ENCODE data around the gene CHRNA4. TPM values are rescaled to one million over a fixed set of nuclear protein-coding genes. Genes with fewer than 3 reads are reported as not detected.

Gene CHRNA4
- total RNA-seq, 2 experiments from 2014 or later = not detected

- no peaks in the 10 kb centered on the region for H3K36me3 Mint-ChIP-seq (ENCODE audit: low read depth)
- CTCF ChIA-PET = no interaction called here
Observed at GRCh38 chr20:63402181-63402859, 41.2 kb upstream of the CHRNA4 start.

DNA sequence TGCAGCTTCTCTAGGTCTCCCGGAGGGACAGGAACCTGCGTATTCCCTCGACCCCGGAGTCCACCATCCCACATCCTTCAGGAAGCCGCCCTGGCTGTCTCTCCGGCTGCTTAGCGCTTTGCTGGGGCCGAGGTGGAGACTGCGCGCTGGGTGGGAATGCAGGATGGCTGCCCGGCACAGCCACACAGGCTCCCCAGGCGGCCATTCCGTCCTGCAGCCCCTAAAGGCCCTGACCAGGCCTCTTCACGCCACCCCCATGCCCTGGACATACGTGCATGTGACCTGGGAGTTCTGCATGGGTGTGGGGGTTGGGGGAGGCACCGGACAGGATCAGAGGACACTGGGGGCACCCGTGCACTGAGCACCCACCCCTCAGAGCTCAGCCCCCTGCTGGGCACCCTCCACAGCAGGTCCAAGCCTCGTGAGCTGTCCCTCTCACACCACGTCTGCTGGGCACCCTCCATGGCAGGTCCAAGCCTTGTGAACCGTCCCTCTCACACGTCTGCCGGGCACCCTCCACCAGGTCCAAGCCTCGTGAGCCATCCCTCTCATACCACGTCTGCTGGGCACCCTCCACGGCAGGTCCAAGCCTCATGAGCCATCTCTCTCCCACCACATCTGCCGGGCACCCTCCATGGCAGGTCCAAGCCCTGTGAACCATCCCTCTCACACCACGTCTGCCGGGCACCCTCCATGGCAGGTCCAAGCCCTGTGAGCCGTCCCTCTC, 40.4 kb upstream of the CHRNA4 start:
- H3K4me3 Mint-ChIP-seq = no peak overlapping the region
- POLR2A ChIA-PET = no interaction called here
- CTCF ChIA-PET = no interaction called here
- H3K4me1 Mint-ChIP-seq = no peaks in the 10 kb centered on the region
- no peaks in the 10 kb centered on the region for H3K36me3 Mint-ChIP-seq (ENCODE audit: low read depth)
- no peak overlapping the region for H3K27ac Mint-ChIP-seq
- DNase-seq = no peak
- no peaks in the 10 kb centered on the region for H3K27me3 Mint-ChIP-seq
- no peaks in the 10 kb centered on the region for H3K9me3 Mint-ChIP-seq

More at GRCh38 chr20:63402181-63402859, 41.2 kb upstream of the CHRNA4 start:
- H3K4me3 Mint-ChIP-seq = no peak overlapping the region
- no peaks in the 10 kb centered on the region for H3K9me3 Mint-ChIP-seq
- no peak overlapping the region for H3K27ac Mint-ChIP-seq
- POLR2A ChIA-PET = no interaction called here
- no peaks in the 10 kb centered on the region for H3K27me3 Mint-ChIP-seq
- DNase-seq = no peak
- no peaks in the 10 kb centered on the region for H3K4me1 Mint-ChIP-seq

- Mint-ChIP-seq H3K36me3 (ENCODE audit: low read depth) (no peaks in the 10 kb centered on the region), H3K27ac (no peak overlapping the region), H3K4me3 (no peak overlapping the region), H3K27me3 (no peaks in the 10 kb centered on the region), H3K9me3 (no peaks in the 10 kb centered on the region), H3K4me1 (no peaks in the 10 kb centered on the region)
- ChIA-PET CTCF (no interaction called here), POLR2A (no interaction called here)
- no peak for DNase-seq
Observed at GRCh38 chr20:63400486-63401210, 39.5 kb upstream of the CHRNA4 start.

GRCh38 chr20:63399596-63400375, 38.6 kb upstream of the CHRNA4 start:
- Mint-ChIP-seq H3K4me3 (no peak overlapping the region), H3K27ac (no peak overlapping the region), H3K4me1 (no peaks in the 10 kb centered on the region), H3K9me3 (no peaks in the 10 kb centered on the region), H3K27me3 (no peaks in the 10 kb centered on the region), H3K36me3 (ENCODE audit: low read depth) (no peaks in the 10 kb centered on the region)
- POLR2A ChIA-PET = no interaction called here
- CTCF ChIA-PET = no interaction called here
- DNase-seq = no peak

GRCh38 chr20:63398744-63399514, 37.8 kb upstream of the CHRNA4 start:
- H3K36me3 Mint-ChIP-seq (ENCODE audit: low read depth) = no peaks in the 10 kb centered on the region
- H3K9me3 Mint-ChIP-seq = no peaks in the 10 kb centered on the region
- H3K27me3 Mint-ChIP-seq = no peaks in the 10 kb centered on the region

DNA sequence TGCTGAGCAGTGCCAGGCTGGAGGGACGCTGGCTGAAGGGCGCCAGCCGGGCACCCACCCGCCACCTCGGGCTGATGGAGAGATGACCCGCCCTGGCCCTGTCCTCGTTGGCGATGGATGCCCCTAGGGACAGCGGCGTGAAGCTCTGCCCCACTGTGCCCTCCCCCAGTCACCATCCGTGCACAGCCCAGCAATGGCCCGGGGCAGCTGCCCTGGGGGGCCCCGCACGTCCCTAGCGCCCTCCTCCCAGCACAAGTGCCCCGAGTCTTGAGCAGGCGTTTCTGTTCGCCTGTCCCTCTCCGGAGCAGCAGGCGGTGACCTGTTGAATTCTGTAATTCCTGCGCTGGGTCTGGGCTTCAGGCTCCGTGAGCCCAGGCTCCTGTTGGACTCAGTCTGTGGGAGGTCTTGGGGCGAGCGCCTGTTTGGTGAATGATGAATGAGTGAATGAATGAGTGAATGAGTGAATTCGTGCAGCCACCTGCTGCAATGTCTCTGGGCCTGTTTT, 36.8 kb upstream of the CHRNA4 start:
- no peak overlapping the region for H3K4me3 Mint-ChIP-seq
- no peak overlapping the region for H3K27ac Mint-ChIP-seq
- no peaks in the 10 kb centered on the region for H3K36me3 Mint-ChIP-seq (ENCODE audit: low read depth)

More at GRCh38 chr20:63398744-63399514, 37.8 kb upstream of the CHRNA4 start:
- ChIA-PET CTCF (no interaction called here), POLR2A (no interaction called here)
- Mint-ChIP-seq H3K27ac (no peak overlapping the region), H3K4me1 (no peaks in the 10 kb centered on the region), H3K4me3 (no peak overlapping the region)
- DNase-seq = no peak

DNA sequence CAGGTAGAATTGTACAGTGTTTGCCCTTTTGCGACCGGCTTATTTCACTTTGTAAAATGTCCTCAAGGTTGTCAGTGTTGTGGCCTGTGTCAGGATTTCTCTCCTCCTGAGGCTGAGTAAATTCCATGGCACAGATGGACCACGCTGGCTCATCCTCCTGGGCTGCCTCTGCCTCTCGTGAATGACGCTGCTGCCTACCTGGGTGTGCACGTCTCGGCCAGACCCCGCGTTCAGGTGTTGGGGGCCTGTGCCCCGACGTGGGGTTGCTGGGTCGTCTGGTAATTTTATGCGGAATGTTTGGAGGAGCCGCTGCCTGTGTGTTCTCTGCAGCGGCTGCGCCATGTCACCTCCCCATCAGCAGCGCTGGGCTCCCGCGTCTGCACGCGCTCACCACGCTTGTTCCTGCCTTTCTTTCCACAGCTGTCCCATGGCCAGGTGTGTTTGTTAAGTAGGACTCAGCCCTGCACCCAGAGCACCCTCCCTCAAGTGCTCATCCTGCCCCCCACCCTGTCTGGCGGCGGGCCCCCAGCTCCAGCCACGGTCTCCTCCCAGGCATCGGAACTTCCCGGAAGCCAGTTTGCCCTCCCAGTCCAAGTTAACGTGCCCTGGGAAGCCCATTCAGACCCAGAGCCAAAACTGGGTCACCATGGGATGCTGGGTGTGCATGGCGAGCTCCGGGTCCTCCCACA, 36.1 kb upstream of the CHRNA4 start:
- Mint-ChIP-seq H3K27me3 (no peaks in the 10 kb centered on the region), H3K36me3 (ENCODE audit: low read depth) (no peaks in the 10 kb centered on the region), H3K27ac (no peak overlapping the region), H3K4me1 (no peaks in the 10 kb centered on the region), H3K4me3 (no peak overlapping the region), H3K9me3 (no peaks in the 10 kb centered on the region)
- ChIA-PET POLR2A (no interaction called here), CTCF (no interaction called here)
- DNase-seq = no peak

More for the DNA sequence above, 36.8 kb upstream of the CHRNA4 start:
- POLR2A ChIA-PET = no interaction called here
- Mint-ChIP-seq H3K4me1 (no peaks in the 10 kb centered on the region), H3K27me3 (no peaks in the 10 kb centered on the region), H3K9me3 (no peaks in the 10 kb centered on the region)
- CTCF ChIA-PET = no interaction called here
- no peak for DNase-seq

- H3K36me3 Mint-ChIP-seq (ENCODE audit: low read depth) = no peaks in the 10 kb centered on the region
- no peak overlapping the region for H3K27ac Mint-ChIP-seq
- H3K9me3 Mint-ChIP-seq = no peaks in the 10 kb centered on the region
- no peak for DNase-seq
- POLR2A ChIA-PET = no interaction called here
- no peaks in the 10 kb centered on the region for H3K27me3 Mint-ChIP-seq
- no peak overlapping the region for H3K4me3 Mint-ChIP-seq
- H3K4me1 Mint-ChIP-seq = no peaks in the 10 kb centered on the region
- CTCF ChIA-PET = no interaction called here
Observed at GRCh38 chr20:63396300-63396699, 35.2 kb upstream of the CHRNA4 start.

DNA sequence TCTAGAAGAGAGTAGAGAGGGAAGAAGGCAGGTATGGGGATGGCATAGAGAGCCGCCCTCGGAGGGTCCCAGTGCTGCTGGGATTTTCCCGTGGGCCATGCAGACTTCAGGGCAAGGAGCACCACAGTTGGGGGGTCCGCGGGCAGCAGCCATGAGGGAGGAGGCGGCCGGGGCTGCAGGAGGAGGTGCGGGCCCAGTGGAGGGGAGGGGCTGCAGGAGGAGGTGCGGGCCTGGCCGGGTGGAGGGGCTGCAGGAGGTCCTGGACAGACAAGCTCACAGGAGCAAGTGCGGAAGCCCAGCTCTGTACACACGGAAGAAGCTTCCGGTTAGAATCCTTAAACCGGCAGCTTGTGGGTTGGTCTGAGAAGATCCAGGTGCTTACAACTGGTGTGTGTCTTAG, 34.6 kb upstream of the CHRNA4 start:
- no peaks in the 10 kb centered on the region for H3K36me3 Mint-ChIP-seq (ENCODE audit: low read depth)
- no peaks in the 10 kb centered on the region for H3K27me3 Mint-ChIP-seq
- H3K4me3 Mint-ChIP-seq = no peak overlapping the region
- H3K27ac Mint-ChIP-seq = no peak overlapping the region
- POLR2A ChIA-PET = no interaction called here
- no peaks in the 10 kb centered on the region for H3K9me3 Mint-ChIP-seq
- CTCF ChIA-PET = no interaction called here
- H3K4me1 Mint-ChIP-seq = no peaks in the 10 kb centered on the region
- no peak for DNase-seq

DNA sequence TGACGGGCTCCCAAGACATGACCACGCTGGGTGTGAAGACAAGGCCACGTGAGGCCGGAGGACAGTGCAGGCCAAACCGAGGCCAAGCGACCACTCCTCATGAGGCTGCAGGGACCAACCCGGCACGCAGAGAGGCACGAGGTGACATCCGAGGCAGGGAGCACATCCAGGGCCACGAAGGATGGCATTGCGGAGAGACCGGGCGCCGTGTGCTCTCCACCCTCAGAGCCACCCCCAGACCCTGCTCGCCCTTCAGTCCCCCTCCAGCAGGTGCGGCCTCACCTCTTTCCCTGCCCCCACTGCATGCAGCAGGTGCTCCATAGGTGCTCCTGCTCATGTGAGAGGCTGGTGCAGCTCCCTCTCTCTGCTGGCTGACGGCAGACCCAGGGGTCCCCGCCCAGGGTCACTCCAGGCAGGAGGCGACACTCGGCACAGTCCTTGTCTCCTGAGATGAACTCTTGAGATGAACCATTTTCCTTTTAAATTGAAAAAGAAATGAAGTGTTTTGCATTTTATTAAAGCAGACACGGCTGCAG, 33.8 kb upstream of the CHRNA4 start:
- CTCF ChIA-PET = no interaction called here
- H3K9me3 Mint-ChIP-seq = no peaks in the 10 kb centered on the region
- H3K4me1 Mint-ChIP-seq = no peaks in the 10 kb centered on the region
- no peak for DNase-seq
- no peaks in the 10 kb centered on the region for H3K36me3 Mint-ChIP-seq (ENCODE audit: low read depth)
- POLR2A ChIA-PET = no interaction called here
- H3K4me3 Mint-ChIP-seq = no peak overlapping the region
- no peak overlapping the region for H3K27ac Mint-ChIP-seq
- H3K27me3 Mint-ChIP-seq = no peaks in the 10 kb centered on the region

- no peaks in the 10 kb centered on the region for H3K36me3 Mint-ChIP-seq (ENCODE audit: low read depth)
- ChIA-PET POLR2A (no interaction called here), CTCF (no interaction called here)
- no peak overlapping the region for H3K27ac Mint-ChIP-seq
- no peaks in the 10 kb centered on the region for H3K9me3 Mint-ChIP-seq
- H3K27me3 Mint-ChIP-seq = no peaks in the 10 kb centered on the region
- H3K4me1 Mint-ChIP-seq = no peaks in the 10 kb centered on the region
- no peak overlapping the region for H3K4me3 Mint-ChIP-seq
- DNase-seq = no peak
Observed at GRCh38 chr20:63394069-63394919, 33.1 kb upstream of the CHRNA4 start.

All from activated CD4-positive, alpha-beta memory T cell treated with anti-CD3 and anti-CD28 coated beads, Interleukin-2, amount 10 ng/mL, durations not matched to agents 7 days and 5 days (primary cell).